Stomach smooth muscle (tissue), 2 donors: Measurements from ENCODE around the gene CLASP2.

ENCODE experiments used
- H3K27ac ChIP-seq: one replicate; pipeline ENCODE4 v1.7.0; 2013; ENCODE audit warnings: mild to moderate bottlenecking, low read length, inconsistent platforms
- H3K27me3 ChIP-seq, 2 donors: one replicate each; pipeline ENCODE4 v1.7.0; 2013; ENCODE audit warnings: low read length in 2 of 2; ENCODE audit not compliant: insufficient read depth in 2 of 2, control insufficient read depth in 1 of 2
- H3K36me3 ChIP-seq, 2 donors: one replicate each; pipeline ENCODE4 v1.7.0; 2013; ENCODE audit warnings: low read length in 2 of 2; ENCODE audit not compliant: control insufficient read depth in 2 of 2, insufficient read depth in 2 of 2
- H3K4me1 ChIP-seq: one replicate; pipeline ENCODE4 v1.7.0; 2013; ENCODE audit warnings: low read length; ENCODE audit not compliant: control insufficient read depth, insufficient read depth
- H3K4me3 ChIP-seq, 2 donors: one replicate each; pipeline ENCODE4 v1.7.0; 2013; ENCODE audit warnings: low read length in 2 of 2
- H3K9ac ChIP-seq, 2 donors: one replicate each; pipeline ENCODE4 v1.7.0; 2013; ENCODE audit warnings: low read length in 2 of 2, mild to moderate bottlenecking in 1 of 2
- H3K9me3 ChIP-seq, 2 donors: one replicate each; pipeline ENCODE4 v1.7.0; 2013; ENCODE audit warnings: low read length in 2 of 2; ENCODE audit not compliant: control insufficient read depth in 2 of 2
- donor health status: healthy.
- donor health status: Pancreatic carcinoma.

The CLASP2 gene

DNA sequence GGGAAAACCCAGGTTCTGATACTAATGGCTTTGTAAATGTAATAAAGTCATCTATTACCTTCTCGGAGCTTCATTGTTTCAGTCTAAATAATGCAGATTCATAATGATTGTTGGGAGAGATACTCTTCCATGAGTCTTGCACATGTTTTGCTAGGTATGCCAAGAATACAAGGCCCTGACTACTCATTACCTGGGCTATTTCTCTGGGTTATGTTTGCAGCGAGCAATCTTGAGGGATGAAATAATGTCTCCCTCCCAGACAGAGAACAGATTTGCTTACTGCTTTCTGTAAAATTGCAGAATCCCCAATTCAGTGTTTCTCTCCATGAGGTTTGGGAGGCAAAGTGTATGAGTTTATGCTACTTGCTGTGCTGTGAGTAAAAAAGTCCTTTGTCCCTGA lies 6.2 kb upstream of the CLASP2 start:
- H3K27ac ChIP-seq, result no peak overlapping the region
- H3K27me3 ChIP-seq, result no peaks in the 10 kb centered on the region
- H3K36me3 ChIP-seq, result no peaks in the 10 kb centered on the region
- no peak overlapping the region for H3K4me3 ChIP-seq
- H3K9me3 ChIP-seq, result no peaks in the 10 kb centered on the region
- no peak overlapping the region for H3K9ac ChIP-seq
- no peaks in the 10 kb centered on the region for H3K4me1 ChIP-seq

DNA sequence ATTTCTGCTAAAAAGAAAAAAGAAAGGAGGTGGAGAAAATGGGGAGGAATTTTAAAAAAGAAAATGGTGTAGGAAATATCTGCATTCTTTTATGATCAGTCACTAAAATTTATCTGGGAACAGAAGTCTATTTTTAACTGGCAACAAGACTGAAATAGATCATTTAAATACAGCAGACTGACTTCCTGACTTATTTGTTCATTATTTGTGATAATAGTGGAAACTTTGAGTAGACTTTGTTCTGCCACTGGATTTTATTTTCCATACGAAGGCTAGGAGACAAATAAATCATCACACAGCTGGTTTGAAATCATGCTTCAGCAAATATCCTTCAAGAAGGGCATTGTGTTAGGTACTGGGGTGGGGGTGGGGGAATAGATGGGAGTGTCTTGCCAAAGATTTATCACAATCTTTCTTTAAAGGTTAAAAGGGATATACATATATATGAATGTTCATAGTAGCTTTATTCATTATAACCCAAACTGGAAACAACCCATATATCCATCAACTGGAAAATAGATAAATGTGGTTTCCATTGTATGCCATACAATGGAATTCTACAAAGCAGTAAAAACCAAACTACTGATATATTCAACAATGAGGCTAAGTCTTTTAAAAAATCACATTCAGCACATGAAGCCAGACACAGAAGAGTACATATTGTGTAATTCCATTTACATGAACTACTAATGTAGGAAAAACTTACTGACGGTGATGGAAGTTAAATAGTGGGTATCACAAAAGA lies 4.7 kb upstream of the CLASP2 start:
- no peak overlapping the region for H3K4me3 ChIP-seq
- no peak overlapping the region for H3K9ac ChIP-seq
- H3K27ac ChIP-seq, result no peak overlapping the region
- no peaks in the 10 kb centered on the region for H3K4me1 ChIP-seq
- no peaks in the 10 kb centered on the region for H3K36me3 ChIP-seq
- no peaks in the 10 kb centered on the region for H3K27me3 ChIP-seq
- H3K9me3 ChIP-seq, result no peaks in the 10 kb centered on the region

DNA sequence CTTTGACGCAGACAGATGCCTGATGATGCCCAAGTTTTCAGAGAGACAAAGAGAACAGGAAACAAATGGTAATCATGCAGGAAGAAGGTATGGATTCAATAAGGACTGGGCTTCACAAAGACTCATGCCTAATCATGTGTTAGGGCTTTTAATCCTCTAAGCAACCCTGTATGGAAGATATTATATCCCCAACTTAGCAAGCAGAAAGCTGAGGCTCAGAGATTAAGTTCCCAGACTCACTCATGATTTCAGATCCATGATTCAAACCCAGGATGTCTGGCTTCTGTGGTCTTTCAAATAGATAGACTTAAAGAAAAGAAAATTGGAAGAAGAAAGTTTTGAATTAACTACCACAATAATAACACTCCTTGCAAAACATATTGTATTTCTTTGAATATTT lies 4.1 kb upstream of the CLASP2 start:
- Histone ChIP-seq H3K27ac (no peak overlapping the region), H3K4me3 (no peak overlapping the region), H3K9ac (no peak overlapping the region)

DNA sequence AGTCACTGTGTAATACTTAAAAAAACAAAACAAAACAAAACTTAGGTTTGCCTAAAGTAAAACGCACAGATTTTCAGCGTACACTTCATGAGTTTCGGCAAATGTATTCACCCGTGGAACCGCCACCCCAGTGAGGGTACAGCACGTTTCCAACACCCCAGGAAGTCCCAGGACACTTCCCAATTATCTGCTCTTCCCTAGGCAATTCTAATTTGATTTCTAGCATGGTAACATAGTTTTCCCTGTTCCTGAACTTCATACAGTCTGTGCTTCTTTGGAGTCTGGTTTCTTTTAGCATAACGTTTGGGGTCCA lies 497 bp upstream of the CLASP2 start:
- Histone ChIP-seq H3K4me1 (no peaks in the 10 kb centered on the region), H3K36me3 (no peaks in the 10 kb centered on the region), H3K9ac (peak overlapping the region; percentile 77 to 86)

More for the DNA sequence above, 4.1 kb upstream of the CLASP2 start:
- Histone ChIP-seq H3K27me3 (no peaks in the 10 kb centered on the region), H3K36me3 (no peaks in the 10 kb centered on the region), H3K4me1 (no peaks in the 10 kb centered on the region), H3K9me3 (no peaks in the 10 kb centered on the region)

DNA sequence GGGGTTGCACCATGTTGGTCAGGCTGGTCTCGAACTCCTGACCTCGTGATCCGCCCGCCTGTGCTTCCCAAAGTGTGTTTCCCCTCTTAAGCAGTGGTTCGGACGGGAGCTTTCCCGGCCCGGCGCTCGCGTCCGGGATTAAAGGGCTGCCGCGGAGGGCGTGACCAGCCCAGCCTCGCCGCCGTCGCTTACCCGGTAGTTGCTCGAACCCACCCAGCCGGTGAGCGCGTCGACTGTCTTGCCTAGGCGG lies 513 bp downstream of the CLASP2 start:
- Histone ChIP-seq H3K36me3 (no peaks in the 10 kb centered on the region), H3K9me3 (no peaks in the 10 kb centered on the region)

More for the DNA sequence above, 497 bp upstream of the CLASP2 start:
- H3K27me3 ChIP-seq, result no peaks in the 10 kb centered on the region
- peak overlapping the region; percentile 85 to 86 for H3K4me3 ChIP-seq
- no peaks in the 10 kb centered on the region for H3K9me3 ChIP-seq
- H3K27ac ChIP-seq, result peak overlapping the region; percentile 85

DNA sequence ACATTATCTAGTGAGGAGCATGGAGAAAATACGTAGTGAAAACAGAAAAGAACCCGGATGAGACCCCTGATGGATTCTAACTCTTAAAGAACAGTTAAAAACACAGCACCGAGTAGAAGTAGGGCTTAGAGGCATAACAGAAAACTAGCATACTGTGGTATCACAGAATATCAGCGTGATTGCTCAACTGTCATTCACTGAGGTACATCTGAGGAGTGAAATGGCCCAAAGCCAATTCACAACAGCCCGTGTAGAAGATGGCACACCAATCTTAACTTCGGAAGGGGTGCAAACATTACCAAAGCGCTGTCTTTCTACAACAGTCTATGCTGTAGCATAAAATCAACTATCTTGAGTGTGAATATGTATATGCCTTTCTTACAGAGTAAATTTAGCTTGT lies 1.8 kb downstream of the CLASP2 start:
- no peaks in the 10 kb centered on the region for H3K9me3 ChIP-seq
- H3K27ac ChIP-seq, result no peak overlapping the region
- no peaks in the 10 kb centered on the region for H3K27me3 ChIP-seq
- peak overlapping the region; percentile 17 to 86 for H3K4me3 ChIP-seq
- no peaks in the 10 kb centered on the region for H3K4me1 ChIP-seq
- H3K36me3 ChIP-seq, result no peaks in the 10 kb centered on the region
- H3K9ac ChIP-seq, result peak overlapping the region in 1 of 2 donors; percentile 77

More for the DNA sequence above, 513 bp downstream of the CLASP2 start:
- no peaks in the 10 kb centered on the region for H3K27me3 ChIP-seq
- H3K4me1 ChIP-seq, result no peaks in the 10 kb centered on the region
- H3K9ac ChIP-seq, result peak overlapping the region; percentile 77 to 86
- H3K27ac ChIP-seq, result peak overlapping the region; percentile 85
- H3K4me3 ChIP-seq, result peak overlapping the region; percentile 85 to 86

DNA sequence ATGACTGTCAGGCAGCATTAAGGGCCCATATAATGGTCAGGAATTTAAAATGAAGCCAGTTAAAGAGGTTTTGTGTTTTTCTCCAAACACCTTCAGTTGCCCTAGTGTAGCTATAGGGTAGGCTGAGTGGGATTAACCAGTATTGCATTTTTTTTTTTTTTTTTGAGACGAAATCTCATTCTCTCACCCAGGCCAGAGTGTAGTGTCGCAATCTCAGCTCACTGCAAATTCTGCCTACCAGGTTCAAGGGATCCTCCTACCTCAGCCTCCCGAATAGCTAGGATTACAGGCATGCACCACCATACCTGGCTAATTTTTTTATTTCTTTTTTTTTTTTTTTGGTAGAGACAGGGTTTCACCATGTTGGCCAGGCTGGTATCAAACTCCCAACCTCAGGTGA lies 7.0 kb downstream of the CLASP2 start:
- no peak overlapping the region for H3K9ac ChIP-seq
- no peaks in the 10 kb centered on the region for H3K4me1 ChIP-seq
- H3K36me3 ChIP-seq, result no peaks in the 10 kb centered on the region
- no peaks in the 10 kb centered on the region for H3K9me3 ChIP-seq
- no peaks in the 10 kb centered on the region for H3K27me3 ChIP-seq
- H3K27ac ChIP-seq, result no peak overlapping the region
- H3K4me3 ChIP-seq, result no peak overlapping the region

DNA sequence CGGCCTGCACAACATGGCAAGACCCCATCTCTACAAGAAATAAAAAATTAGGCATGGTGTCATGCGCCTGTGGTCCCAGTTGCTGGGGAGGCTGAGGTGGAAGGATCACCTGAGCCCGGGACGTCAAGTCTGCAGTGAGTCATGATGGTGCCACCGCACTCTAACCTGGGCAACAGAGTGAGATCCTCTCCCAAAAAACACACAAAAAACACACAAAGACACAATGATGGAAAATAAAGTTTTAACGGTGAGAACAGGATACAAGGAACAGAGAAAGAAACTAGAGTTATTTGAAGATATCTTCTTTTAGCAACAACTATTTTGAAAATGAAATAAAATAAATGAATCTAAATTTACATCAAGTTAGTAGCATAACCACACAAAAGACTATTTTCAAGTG lies 12.0 kb downstream of the CLASP2 start:
- Histone ChIP-seq H3K27ac (no peak overlapping the region), H3K27me3 (no peaks in the 10 kb centered on the region), H3K9me3 (peaks cover 0 to 2% of the 10 kb centered on the region in 2 donors), H3K36me3 (no peaks in the 10 kb centered on the region), H3K4me1 (no peaks in the 10 kb centered on the region), H3K4me3 (no peak overlapping the region), H3K9ac (no peak overlapping the region)

DNA sequence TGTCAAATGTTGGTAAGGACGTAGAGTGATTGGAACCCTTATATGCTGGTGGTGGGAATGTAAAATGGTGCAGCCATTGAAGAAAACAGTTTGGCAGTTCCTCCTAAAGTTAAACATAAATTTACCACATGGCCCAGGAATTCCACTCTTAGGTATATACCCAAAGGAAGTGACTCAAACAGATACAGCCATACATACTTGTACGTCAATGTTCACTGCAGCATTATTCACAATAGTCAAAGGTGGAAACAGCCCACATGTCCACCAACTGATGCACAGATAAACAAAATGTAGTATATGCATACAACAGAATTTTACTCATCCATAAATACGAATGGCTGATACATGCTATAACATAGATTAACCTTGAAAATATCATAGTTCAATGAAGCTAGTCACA lies 13.2 kb downstream of the CLASP2 start:
- H3K27me3 ChIP-seq, result no peaks in the 10 kb centered on the region
- no peak overlapping the region for H3K9ac ChIP-seq
- H3K27ac ChIP-seq, result no peak overlapping the region
- no peak overlapping the region for H3K4me3 ChIP-seq
- H3K36me3 ChIP-seq, result no peaks in the 10 kb centered on the region
- no peaks in the 10 kb centered on the region for H3K4me1 ChIP-seq
- peaks cover 0 to 2% of the 10 kb centered on the region in 2 donors for H3K9me3 ChIP-seq

DNA sequence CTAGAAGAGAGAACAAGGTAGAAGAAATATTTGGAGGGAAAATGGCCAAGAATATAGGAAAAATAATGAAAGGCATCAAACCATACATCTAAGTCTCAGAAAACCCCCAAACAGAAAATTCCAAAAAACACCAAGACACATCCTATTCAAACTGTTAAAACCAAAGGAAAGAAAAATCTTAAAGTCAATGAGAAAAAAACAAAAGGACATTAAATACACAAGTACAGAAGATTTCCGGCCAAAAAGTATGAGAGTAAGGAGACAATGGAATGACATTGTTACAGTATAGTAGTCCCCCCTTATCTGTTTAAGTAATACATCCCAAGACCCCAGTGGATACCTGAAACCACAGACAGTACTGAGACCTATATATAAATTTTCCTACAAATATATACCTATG lies 18.8 kb downstream of the CLASP2 start:
- Histone ChIP-seq H3K27me3 (no peaks in the 10 kb centered on the region), H3K9ac (no peak overlapping the region), H3K27ac (no peak overlapping the region), H3K9me3 (peaks cover 0 to 2% of the 10 kb centered on the region in 2 donors), H3K4me3 (no peak overlapping the region), H3K36me3 (no peaks in the 10 kb centered on the region), H3K4me1 (no peaks in the 10 kb centered on the region)

DNA sequence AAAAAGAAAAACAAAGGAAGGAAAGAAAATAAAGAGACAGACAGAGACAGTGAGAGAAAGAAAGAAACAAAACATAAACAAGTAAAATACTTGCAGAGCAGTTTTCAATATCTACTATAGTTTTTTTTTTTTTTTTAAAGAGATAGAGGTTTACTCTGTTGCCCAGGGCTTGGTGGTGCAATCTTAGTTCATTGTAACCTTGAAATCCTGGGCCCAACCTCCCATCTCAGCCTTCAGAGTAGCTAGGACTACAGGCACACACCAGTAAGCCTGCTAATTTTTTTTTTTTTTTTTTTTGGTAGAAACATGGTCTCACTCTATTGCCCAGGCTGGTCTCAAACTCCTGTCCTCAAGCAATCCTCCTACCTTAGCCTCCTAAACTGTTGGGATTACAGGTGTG lies 23.1 kb downstream of the CLASP2 start:
- H3K4me1 ChIP-seq, result no peaks in the 10 kb centered on the region
- no peaks in the 10 kb centered on the region for H3K27me3 ChIP-seq
- H3K27ac ChIP-seq, result no peak overlapping the region
- H3K4me3 ChIP-seq, result no peak overlapping the region
- no peak overlapping the region for H3K9ac ChIP-seq
- H3K36me3 ChIP-seq, result peaks cover 0 to 3% of the 10 kb centered on the region in 2 donors
- no peaks in the 10 kb centered on the region for H3K9me3 ChIP-seq
